Measurements from ENCODE around the gene PPP1R17.

GRCh38 chr7:31695859-31696614, 9.0 kb downstream of the PPP1R17 start:
- TF ChIP-seq CTCF (IDR thresholded peaks at IDR 0.05) (no peak), EZH2 (IDR thresholded peaks at IDR 0.05) (no peak)
